OCI-LY7 (cell line): ENCODE results near the gene NTRK3.

Experiments
- CTCF ChIP-seq: fragments of 200-600 bp; sonication (generic); conservative IDR thresholded peaks from 2 replicates; pipeline ENCODE4 v1.5.1; 2014; ENCODE audit warnings: mild to moderate bottlenecking, antibody characterized with exemption, low read length, moderate library complexity, mixed read lengths
- EZH2phosphoT487 ChIP-seq: fragments of 200-600 bp; sonication (generic); IDR thresholded peaks from 2 replicates; pipeline ENCODE4 v1.6.1; 2018; ENCODE audit warnings: low read depth, borderline replicate concordance, mild to moderate bottlenecking, mixed run types, antibody characterized with exemption, low read length, moderate library complexity, mixed read lengths

GRCh38 chr15:87935583-87935982, 321.0 kb downstream of the NTRK3 start:
- TF ChIP-seq EZH2phosphoT487 (no peak), CTCF (no peak)
